K562 (cell line): ENCODE results near the gene ERBB3. TPM values are rescaled to one million over a fixed set of nuclear protein-coding genes. Genes with fewer than 3 reads are reported as not detected.

Source experiments
- ARID1B ChIP-seq: fragments of 450-650 bp; IDR thresholded peaks from 2 replicates; pipeline ENCODE4 v1.6.1; 2016; ENCODE audit warnings: antibody characterized with exemption, mild to moderate bottlenecking, inconsistent platforms
- C11orf30 ChIP-seq: fragments of 450-650 bp; IDR thresholded peaks from 2 replicates; pipeline ENCODE4 v1.6.1; 2016; ENCODE audit warnings: low read depth, mild to moderate bottlenecking
- FOXA3 ChIP-seq, 2 experiments: fragments of 450-650 bp in 1 of 2; sonication (generic) in 1 of 2; formaldehyde crosslinking; IDR thresholded peaks in 1 of 2; conservative IDR thresholded peaks in 1 of 2; 2 replicates each; pipeline versions ENCODE4 v1.4.0 to v1.8.0; 2020 to 2022; ENCODE audit warnings: mild to moderate bottlenecking in 2 of 2, missing genetic modification reagents in 1 of 2
- NFE2 ChIP-seq: IDR thresholded peaks from 2 replicates; pipeline ENCODE4 v1.6.1; 2014; ENCODE audit warnings: antibody characterized with exemption, low read depth
- PRPF4 ChIP-seq: fragments of 200-400 bp; formaldehyde crosslinking; IDR thresholded peaks from one replicate; pipeline ENCODE4 v1.6.1; 2017; ENCODE audit warnings: low read length, low read depth, mild to moderate bottlenecking; ENCODE audit not compliant: insufficient read depth, poor library complexity, severe bottlenecking
- RBM15 ChIP-seq: fragments of 200-400 bp; formaldehyde crosslinking; IDR thresholded peaks from 2 replicates; pipeline ENCODE4 v1.6.1; 2018; ENCODE audit warnings: mild to moderate bottlenecking, low read length, moderate library complexity; ENCODE audit not compliant: insufficient read depth
- SIN3B ChIP-seq: fragments of 450-650 bp; IDR thresholded peaks from 2 replicates; pipeline ENCODE4 v1.6.1; 2017; ENCODE audit warnings: low read depth, mild to moderate bottlenecking, moderate library complexity
- SOX6 ChIP-seq: fragments of 450-650 bp; IDR thresholded peaks from 2 replicates; pipeline ENCODE4 v1.6.1; 2014; ENCODE audit warnings: mild to moderate bottlenecking
- XRCC5 ChIP-seq: fragments of 200-400 bp; formaldehyde crosslinking; IDR thresholded peaks from 2 replicates; pipeline ENCODE4 v1.6.1; 2017; ENCODE audit warnings: low read depth, mild to moderate bottlenecking, low read length
- ZBTB1 ChIP-seq: sonication (generic); formaldehyde crosslinking; IDR thresholded peaks from 2 replicates; pipeline ENCODE4 v1.8.1; 2023; ENCODE audit warnings: missing genetic modification reagents, low read depth, mild to moderate bottlenecking, borderline replicate concordance
- ZNF263 ChIP-seq: sonication (generic); formaldehyde crosslinking; IDR thresholded peaks from 2 replicates; pipeline ENCODE4 v1.8.0; 2022; ENCODE audit warnings: mild to moderate bottlenecking, missing genetic modification reagents, borderline replicate concordance
- ZNF354B ChIP-seq: fragments of 250-450 bp; sonication (Bioruptor Pico); IDR thresholded peaks from 2 replicates; pipeline ENCODE4 v1.4.0; 2020
- ZNF639 ChIP-seq, 2 experiments: fragments of 200-800 bp in 1 of 2; sonication (Bioruptor generic) in 1 of 2; sonication (generic) in 1 of 2; formaldehyde crosslinking in 1 of 2; IDR thresholded peaks in 1 of 2; conservative IDR thresholded peaks in 1 of 2; 2 replicates each; pipeline versions ENCODE4 v1.5.0 to v1.6.1; 2016 to 2020; ENCODE audit warnings: missing compliant biosample characterization in 1 of 2, missing genetic modification characterization in 1 of 2, missing genetic modification reagents in 1 of 2
- polyA plus RNA-seq, 8 experiments: library from polyadenylated mRNA; depleted of rRNA in 4 of 8; stranded (reverse) in 5 of 8; unstranded in 3 of 8; fragments of >200 nt; fragmentation: Nextera tagmentation in 2 of 8; fragmentation: Illumina TruSeq in 1 of 8; extraction: Ambion mirVana in 2 of 8; extraction: Trizol in 1 of 8; gene quantifications; 2 replicates each; pipeline versions ENCODE4 v1.2.1 to v1.2.3, GENCODE V29; 2011 to 2014; ENCODE audit warnings: inconsistent platforms in 1 of 8, missing spikeins in 1 of 8
- total RNA-seq, 7 experiments: library from RNA; depleted of rRNA in 6 of 7; stranded (reverse); fragments of >200 nt in 6 of 7; fragmentation: Illumina TruSeq in 2 of 7; extraction: Trizol in 2 of 7; gene quantifications; 2 replicates each; pipeline versions ENCODE4 v1.2.1 to v1.2.3, GENCODE V29; 2011 to 2021; ENCODE audit warnings: low replicate concordance in 1 of 7
- TF ChIP-seq, protein P1 (sequence below): fragments of 450-650 bp; IDR thresholded peaks from 2 replicates; pipeline ENCODE4 v1.6.1; 2016; ENCODE audit warnings: mild to moderate bottlenecking, moderate library complexity
- TF ChIP-seq, protein P2 (sequence below): sonication (generic); IDR thresholded peaks from 2 replicates; pipeline ENCODE4 v1.6.1; 2016

Gene ERBB3
- total and polyA plus RNA-seq, 9 of the 15 experiments (the other 6 are each of a cell fraction or from before 2014, with no cell fraction given), result 1.5 to 5.4 (median 3.8) TPM

GRCh38 chr12:56124133-56124532 is 44.2 kb downstream of the ERBB3 start (continued):
- TF ChIP-seq, protein P1, sequence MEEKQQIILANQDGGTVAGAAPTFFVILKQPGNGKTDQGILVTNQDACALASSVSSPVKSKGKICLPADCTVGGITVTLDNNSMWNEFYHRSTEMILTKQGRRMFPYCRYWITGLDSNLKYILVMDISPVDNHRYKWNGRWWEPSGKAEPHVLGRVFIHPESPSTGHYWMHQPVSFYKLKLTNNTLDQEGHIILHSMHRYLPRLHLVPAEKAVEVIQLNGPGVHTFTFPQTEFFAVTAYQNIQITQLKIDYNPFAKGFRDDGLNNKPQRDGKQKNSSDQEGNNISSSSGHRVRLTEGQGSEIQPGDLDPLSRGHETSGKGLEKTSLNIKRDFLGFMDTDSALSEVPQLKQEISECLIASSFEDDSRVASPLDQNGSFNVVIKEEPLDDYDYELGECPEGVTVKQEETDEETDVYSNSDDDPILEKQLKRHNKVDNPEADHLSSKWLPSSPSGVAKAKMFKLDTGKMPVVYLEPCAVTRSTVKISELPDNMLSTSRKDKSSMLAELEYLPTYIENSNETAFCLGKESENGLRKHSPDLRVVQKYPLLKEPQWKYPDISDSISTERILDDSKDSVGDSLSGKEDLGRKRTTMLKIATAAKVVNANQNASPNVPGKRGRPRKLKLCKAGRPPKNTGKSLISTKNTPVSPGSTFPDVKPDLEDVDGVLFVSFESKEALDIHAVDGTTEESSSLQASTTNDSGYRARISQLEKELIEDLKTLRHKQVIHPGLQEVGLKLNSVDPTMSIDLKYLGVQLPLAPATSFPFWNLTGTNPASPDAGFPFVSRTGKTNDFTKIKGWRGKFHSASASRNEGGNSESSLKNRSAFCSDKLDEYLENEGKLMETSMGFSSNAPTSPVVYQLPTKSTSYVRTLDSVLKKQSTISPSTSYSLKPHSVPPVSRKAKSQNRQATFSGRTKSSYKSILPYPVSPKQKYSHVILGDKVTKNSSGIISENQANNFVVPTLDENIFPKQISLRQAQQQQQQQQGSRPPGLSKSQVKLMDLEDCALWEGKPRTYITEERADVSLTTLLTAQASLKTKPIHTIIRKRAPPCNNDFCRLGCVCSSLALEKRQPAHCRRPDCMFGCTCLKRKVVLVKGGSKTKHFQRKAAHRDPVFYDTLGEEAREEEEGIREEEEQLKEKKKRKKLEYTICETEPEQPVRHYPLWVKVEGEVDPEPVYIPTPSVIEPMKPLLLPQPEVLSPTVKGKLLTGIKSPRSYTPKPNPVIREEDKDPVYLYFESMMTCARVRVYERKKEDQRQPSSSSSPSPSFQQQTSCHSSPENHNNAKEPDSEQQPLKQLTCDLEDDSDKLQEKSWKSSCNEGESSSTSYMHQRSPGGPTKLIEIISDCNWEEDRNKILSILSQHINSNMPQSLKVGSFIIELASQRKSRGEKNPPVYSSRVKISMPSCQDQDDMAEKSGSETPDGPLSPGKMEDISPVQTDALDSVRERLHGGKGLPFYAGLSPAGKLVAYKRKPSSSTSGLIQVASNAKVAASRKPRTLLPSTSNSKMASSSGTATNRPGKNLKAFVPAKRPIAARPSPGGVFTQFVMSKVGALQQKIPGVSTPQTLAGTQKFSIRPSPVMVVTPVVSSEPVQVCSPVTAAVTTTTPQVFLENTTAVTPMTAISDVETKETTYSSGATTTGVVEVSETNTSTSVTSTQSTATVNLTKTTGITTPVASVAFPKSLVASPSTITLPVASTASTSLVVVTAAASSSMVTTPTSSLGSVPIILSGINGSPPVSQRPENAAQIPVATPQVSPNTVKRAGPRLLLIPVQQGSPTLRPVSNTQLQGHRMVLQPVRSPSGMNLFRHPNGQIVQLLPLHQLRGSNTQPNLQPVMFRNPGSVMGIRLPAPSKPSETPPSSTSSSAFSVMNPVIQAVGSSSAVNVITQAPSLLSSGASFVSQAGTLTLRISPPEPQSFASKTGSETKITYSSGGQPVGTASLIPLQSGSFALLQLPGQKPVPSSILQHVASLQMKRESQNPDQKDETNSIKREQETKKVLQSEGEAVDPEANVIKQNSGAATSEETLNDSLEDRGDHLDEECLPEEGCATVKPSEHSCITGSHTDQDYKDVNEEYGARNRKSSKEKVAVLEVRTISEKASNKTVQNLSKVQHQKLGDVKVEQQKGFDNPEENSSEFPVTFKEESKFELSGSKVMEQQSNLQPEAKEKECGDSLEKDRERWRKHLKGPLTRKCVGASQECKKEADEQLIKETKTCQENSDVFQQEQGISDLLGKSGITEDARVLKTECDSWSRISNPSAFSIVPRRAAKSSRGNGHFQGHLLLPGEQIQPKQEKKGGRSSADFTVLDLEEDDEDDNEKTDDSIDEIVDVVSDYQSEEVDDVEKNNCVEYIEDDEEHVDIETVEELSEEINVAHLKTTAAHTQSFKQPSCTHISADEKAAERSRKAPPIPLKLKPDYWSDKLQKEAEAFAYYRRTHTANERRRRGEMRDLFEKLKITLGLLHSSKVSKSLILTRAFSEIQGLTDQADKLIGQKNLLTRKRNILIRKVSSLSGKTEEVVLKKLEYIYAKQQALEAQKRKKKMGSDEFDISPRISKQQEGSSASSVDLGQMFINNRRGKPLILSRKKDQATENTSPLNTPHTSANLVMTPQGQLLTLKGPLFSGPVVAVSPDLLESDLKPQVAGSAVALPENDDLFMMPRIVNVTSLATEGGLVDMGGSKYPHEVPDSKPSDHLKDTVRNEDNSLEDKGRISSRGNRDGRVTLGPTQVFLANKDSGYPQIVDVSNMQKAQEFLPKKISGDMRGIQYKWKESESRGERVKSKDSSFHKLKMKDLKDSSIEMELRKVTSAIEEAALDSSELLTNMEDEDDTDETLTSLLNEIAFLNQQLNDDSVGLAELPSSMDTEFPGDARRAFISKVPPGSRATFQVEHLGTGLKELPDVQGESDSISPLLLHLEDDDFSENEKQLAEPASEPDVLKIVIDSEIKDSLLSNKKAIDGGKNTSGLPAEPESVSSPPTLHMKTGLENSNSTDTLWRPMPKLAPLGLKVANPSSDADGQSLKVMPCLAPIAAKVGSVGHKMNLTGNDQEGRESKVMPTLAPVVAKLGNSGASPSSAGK, result no peak
- TF ChIP-seq ARID1B (peak; percentile 65), ZBTB1 (no peak), ZNF263 (CRISPR knock-in tag) (no peak), XRCC5 (no peak), ZNF354B (CRISPR knock-in tag) (no peak), NFE2 (peak; percentile 62; the same call in 1 of the 2 replicates), FOXA3 (CRISPR knock-in tag; conservative IDR thresholded peaks at IDR 0.05 in 1 of 2, IDR thresholded peaks at IDR 0.05 in 1 of 2) (peak; percentile 50 to 63; a peak in 2 of 4 replicates), RBM15 (no peak), SOX6 (peak; percentile 23; the same call in 1 of the 2 replicates), PRPF4 (no peak), C11orf30 (peak; percentile 51; the same call in 1 of the 2 replicates), SIN3B (no peak), ZNF639 (CRISPR knock-in tag; conservative IDR thresholded peaks at IDR 0.05 in 1 of 2, IDR thresholded peaks at IDR 0.05 in 1 of 2) (no peak)
- TF ChIP-seq, protein P2, sequence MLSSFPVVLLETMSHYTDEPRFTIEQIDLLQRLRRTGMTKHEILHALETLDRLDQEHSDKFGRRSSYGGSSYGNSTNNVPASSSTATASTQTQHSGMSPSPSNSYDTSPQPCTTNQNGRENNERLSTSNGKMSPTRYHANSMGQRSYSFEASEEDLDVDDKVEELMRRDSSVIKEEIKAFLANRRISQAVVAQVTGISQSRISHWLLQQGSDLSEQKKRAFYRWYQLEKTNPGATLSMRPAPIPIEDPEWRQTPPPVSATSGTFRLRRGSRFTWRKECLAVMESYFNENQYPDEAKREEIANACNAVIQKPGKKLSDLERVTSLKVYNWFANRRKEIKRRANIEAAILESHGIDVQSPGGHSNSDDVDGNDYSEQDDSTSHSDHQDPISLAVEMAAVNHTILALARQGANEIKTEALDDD, result peak; percentile 57
